ENCODE measurements around the gene HBB. TPM values are rescaled to one million over a fixed set of nuclear protein-coding genes. Genes with fewer than 3 reads are reported as not detected.

HBB gene
- total RNA-seq, 2 experiments from 2014 or later: not detected

DNA sequence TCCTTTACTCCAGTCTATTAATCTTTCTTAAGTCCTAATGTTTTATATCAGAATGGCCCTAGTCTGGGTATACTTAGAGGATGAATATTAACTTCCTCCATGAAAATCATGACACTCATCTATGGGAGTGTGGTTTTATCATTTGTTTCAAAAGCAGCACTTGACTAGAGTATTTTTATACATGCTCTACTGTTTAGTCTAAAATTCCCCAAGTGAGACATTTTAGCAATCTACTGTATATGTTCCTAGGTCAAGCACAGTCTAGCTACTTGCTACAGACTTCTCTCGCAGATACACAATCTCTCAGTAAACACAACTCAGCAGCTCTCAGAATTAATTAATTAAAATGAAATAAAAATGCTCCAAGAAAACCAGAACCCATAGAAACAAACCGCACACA, 2.9 kb upstream of the HBB start:
- Mint-ChIP-seq H3K4me1 (peaks cover 4% of the 10 kb centered on the region), H3K27me3 (peaks cover 1% of the 10 kb centered on the region), H3K36me3 (ENCODE audit: low read depth) (no peaks in the 10 kb centered on the region), H3K9me3 (no peaks in the 10 kb centered on the region), H3K27ac (no peak overlapping the region), H3K4me3 (no peak overlapping the region)
- ChIA-PET CTCF (interaction anchor here (0.9 kb wide), 1 partner anchor 11 kb away, joined by 3 read pairs; no protein-coding TSS in a partner anchor), POLR2A (no interaction called here)
- no peak for DNase-seq

DNA sequence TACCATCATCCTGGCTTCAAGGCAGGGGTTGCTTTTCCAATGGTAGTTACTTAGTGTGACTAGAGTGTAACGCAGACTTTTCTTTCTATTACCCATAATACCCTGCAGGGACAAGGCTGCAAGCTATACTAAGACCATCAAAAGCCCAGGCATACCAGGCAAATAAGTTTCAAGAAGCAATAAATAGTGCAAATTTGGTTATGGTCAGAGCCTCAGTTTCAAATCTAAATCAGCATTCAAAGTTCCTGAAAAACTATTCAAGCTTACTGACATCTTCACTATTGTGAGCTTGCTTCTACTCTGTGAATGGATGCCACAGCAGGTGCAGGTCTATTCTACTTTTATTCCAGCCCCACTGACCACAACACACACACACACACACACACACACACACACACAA, 2.5 kb upstream of the HBB start:
- Mint-ChIP-seq H3K27me3 (peaks cover 1% of the 10 kb centered on the region), H3K27ac (no peak overlapping the region), H3K4me3 (no peak overlapping the region), H3K4me1 (peaks cover under 1% of the 10 kb centered on the region), H3K9me3 (no peaks in the 10 kb centered on the region), H3K36me3 (ENCODE audit: low read depth) (no peaks in the 10 kb centered on the region)
- ChIA-PET POLR2A (no interaction called here), CTCF (interaction anchor here (0.9 kb wide), 1 partner anchor 12 kb away, joined by 3 read pairs; no protein-coding TSS in a partner anchor)
- DNase-seq: no peak

DNA sequence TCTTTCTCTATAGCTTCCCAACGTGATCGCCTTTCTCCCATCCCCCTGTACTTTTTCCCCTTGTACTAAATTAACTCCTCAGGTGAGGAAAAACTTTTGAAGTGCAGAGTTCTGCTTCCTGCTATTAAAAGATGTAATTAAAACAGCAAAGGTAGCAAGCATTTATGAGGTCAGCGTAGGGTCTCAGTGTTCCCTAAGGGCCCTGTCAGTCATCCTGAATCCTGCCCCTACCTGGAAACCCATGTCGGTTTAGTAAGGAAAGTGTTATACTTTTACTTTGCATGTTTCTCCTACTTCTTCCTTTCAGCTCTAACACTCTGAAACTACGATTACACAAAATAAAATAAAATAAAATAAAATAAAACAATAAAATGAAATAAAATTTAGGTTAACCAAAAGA, 1.3 kb upstream of the HBB start:
- H3K36me3 Mint-ChIP-seq (ENCODE audit: low read depth): no peaks in the 10 kb centered on the region
- peaks cover 1% of the 10 kb centered on the region for H3K27me3 Mint-ChIP-seq
- POLR2A ChIA-PET: no interaction called here
- no peaks in the 10 kb centered on the region for H3K4me1 Mint-ChIP-seq
- DNase-seq: no peak
- no peak overlapping the region for H3K27ac Mint-ChIP-seq
- no peaks in the 10 kb centered on the region for H3K9me3 Mint-ChIP-seq
- CTCF ChIA-PET: no interaction called here
- no peak overlapping the region for H3K4me3 Mint-ChIP-seq

DNA sequence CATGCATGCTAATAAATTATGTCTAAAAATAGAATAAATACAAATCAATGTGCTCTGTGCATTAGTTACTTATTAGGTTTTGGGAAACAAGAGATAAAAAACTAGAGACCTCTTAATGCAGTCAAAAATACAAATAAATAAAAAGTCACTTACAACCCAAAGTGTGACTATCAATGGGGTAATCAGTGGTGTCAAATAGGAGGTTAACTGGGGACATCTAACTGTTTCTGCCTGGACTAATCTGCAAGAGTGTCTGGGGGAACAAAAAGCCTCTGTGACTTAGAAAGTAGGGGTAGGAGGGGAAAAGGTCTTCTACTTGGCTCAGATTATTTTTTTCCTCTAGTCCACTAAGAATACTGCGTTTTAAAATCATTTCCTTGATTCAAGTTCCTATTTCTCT, 810 bp upstream of the HBB start:
- no peak overlapping the region for H3K27ac Mint-ChIP-seq
- CTCF ChIA-PET: no interaction called here
- no peak for DNase-seq
- POLR2A ChIA-PET: no interaction called here
- H3K4me3 Mint-ChIP-seq: no peak overlapping the region
- H3K4me1 Mint-ChIP-seq: no peaks in the 10 kb centered on the region
- peaks cover 1% of the 10 kb centered on the region for H3K27me3 Mint-ChIP-seq
- no peaks in the 10 kb centered on the region for H3K36me3 Mint-ChIP-seq (ENCODE audit: low read depth)
- H3K9me3 Mint-ChIP-seq: no peaks in the 10 kb centered on the region

DNA sequence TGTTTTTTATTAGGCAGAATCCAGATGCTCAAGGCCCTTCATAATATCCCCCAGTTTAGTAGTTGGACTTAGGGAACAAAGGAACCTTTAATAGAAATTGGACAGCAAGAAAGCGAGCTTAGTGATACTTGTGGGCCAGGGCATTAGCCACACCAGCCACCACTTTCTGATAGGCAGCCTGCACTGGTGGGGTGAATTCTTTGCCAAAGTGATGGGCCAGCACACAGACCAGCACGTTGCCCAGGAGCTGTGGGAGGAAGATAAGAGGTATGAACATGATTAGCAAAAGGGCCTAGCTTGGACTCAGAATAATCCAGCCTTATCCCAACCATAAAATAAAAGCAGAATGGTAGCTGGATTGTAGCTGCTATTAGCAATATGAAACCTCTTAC, 1.4 kb downstream of the HBB start:
- Mint-ChIP-seq H3K9me3 (no peaks in the 10 kb centered on the region), H3K36me3 (ENCODE audit: low read depth) (no peaks in the 10 kb centered on the region), H3K27ac (no peak overlapping the region), H3K4me3 (no peak overlapping the region), H3K4me1 (no peaks in the 10 kb centered on the region), H3K27me3 (no peaks in the 10 kb centered on the region)
- POLR2A ChIA-PET: no interaction called here
- DNase-seq: no peak
- CTCF ChIA-PET: no interaction called here

DNA sequence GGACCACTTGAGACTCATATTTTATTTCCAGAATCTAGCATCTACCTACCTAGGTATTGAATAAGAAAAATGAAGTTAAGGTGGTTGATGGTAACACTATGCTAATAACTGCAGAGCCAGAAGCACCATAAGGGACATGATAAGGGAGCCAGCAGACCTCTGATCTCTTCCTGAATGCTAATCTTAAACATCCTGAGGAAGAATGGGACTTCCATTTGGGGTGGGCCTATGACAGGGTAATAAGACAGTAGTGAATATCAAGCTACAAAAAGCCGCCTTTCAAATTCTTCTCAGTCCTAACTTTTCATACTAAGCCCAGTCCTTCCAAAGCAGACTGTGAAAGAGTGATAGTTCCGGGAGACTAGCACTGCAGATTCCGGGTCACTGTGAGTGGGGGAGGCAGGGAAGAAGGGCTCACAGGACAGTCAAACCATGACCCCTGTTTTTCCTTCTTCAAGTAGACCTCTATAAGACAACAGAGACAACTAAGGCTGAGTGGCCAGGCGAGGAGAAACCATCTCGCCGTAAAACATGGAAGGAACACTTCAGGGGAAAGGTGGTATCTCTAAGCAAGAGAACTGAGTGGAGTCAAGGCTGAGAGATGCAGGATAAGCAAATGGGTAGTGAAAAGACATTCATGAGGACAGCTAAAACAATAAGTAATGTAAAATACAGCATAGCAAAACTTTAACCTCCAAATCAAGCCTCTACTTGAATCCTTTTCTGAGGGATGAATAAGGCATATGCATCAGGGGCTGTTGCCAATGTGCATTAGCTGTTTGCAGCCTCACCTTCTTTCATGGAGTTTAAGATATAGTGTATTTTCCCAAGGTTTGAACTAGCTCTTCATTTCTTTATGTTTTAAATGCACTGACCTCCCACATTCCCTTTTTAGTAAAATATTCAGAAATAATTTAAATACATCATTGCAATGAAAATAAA, 2.1 kb downstream of the HBB start:
- CTCF ChIA-PET: no interaction called here

DNA sequence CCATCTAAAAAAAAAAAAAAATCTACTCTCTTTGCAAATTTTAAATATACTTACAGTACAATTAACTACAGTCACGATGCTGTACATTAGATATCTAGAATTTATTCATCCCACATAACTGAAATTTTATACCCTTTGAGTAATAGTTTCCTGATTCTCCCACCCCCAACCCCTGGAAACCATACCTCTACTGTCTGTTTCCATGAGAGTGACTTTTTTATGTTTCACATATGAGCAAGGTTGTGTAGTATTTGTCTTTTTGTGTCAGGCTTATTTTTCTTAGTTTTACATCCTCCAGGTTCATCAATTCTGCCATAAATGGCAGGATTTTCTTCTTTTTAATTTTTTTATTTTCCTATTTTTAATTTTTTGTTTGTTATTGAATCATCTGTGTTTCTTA, 3.2 kb downstream of the HBB start:
- no peak overlapping the region for H3K4me3 Mint-ChIP-seq
- H3K9me3 Mint-ChIP-seq: peaks cover 2% of the 10 kb centered on the region
- POLR2A ChIA-PET: no interaction called here
- no peaks in the 10 kb centered on the region for H3K27me3 Mint-ChIP-seq
- H3K4me1 Mint-ChIP-seq: no peaks in the 10 kb centered on the region
- H3K36me3 Mint-ChIP-seq (ENCODE audit: low read depth): no peaks in the 10 kb centered on the region
- H3K27ac Mint-ChIP-seq: no peak overlapping the region
- CTCF ChIA-PET: no interaction called here
- no peak for DNase-seq

More for the DNA sequence above, 2.1 kb downstream of the HBB start:
- Mint-ChIP-seq H3K4me3 (no peak overlapping the region), H3K36me3 (ENCODE audit: low read depth) (no peaks in the 10 kb centered on the region), H3K4me1 (no peaks in the 10 kb centered on the region), H3K27me3 (no peaks in the 10 kb centered on the region), H3K9me3 (no peaks in the 10 kb centered on the region), H3K27ac (no peak overlapping the region)
- no peak for DNase-seq
- POLR2A ChIA-PET: no interaction called here

DNA sequence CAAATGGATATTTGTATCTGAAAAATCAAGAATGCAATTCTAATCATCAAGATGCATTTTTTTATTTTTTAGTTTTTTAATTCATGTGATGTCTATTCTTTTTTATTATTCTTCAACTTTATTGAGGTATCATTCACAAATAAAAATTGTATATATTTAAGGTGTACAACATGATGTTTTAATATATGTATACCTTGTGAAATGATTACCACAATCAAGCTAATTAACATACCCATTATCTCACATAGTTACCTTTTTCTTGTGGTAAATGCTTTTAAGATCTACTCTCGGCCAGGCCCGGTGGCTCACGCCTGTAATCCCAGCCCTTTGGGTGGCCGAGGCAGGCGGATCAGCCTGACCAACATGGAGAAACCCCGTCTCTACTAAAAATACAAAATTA, 3.7 kb downstream of the HBB start:
- ChIA-PET CTCF (no interaction called here), POLR2A (no interaction called here)
- Mint-ChIP-seq H3K27ac (no peak overlapping the region), H3K27me3 (no peaks in the 10 kb centered on the region), H3K36me3 (ENCODE audit: low read depth) (no peaks in the 10 kb centered on the region), H3K4me1 (no peaks in the 10 kb centered on the region), H3K4me3 (no peak overlapping the region), H3K9me3 (peaks cover 2% of the 10 kb centered on the region)
- DNase-seq: no peak

DNA sequence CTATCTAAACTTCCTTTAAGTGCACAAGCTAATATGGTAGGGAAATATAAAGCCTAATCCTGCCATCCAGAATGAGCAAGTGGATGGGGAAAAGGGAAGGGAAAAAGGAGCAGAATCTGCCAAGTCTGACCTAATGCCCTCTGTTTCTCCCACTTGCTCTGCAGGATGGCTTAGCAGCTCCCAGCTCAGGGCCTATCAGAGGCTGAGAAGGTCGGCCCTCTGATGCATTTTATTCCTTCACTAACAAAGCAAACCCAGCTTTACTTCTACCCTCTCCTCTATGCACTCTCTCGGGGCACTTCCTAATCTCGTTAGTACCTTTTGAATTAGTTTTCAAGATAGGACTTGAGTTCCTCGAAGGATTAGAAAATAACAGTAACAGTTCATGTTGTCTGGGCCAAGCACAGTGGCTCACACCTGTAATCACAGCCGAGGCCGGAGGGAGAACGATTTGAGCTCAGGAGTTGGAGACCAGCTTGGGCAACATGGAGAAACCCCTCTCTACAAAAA, 16.4 kb downstream of the HBB start:
- Mint-ChIP-seq H3K36me3 (ENCODE audit: low read depth) (no peaks in the 10 kb centered on the region), H3K27me3 (peaks cover 2% of the 10 kb centered on the region), H3K4me3 (no peak overlapping the region), H3K4me1 (no peaks in the 10 kb centered on the region), H3K27ac (no peak overlapping the region), H3K9me3 (no peaks in the 10 kb centered on the region)
- CTCF ChIA-PET: no interaction called here
- POLR2A ChIA-PET: no interaction called here
- no peak for DNase-seq

DNA sequence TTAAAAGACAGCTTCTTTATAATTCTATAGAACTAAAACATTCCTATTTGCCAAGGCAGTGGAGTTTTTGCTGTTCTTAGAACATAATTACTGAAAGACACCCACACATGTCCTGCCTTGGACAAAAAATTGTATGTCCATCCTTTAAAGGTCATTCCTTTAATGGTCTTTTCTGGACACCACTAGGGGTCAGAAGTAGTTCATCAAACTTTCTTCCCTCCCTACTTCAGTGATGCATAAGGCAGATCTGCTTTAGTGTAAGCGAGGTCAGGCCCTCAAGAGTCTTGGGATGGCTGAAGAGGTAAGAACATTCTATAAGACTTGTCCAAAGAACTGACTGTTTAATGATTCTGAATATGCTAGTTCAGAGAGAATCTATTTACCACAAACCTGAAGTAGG, 22.1 kb downstream of the HBB start:
- H3K27me3 Mint-ChIP-seq: no peaks in the 10 kb centered on the region
- no peaks in the 10 kb centered on the region for H3K36me3 Mint-ChIP-seq (ENCODE audit: low read depth)
- H3K4me1 Mint-ChIP-seq: no peaks in the 10 kb centered on the region
- ChIA-PET POLR2A (no interaction called here), CTCF (no interaction called here)
- H3K27ac Mint-ChIP-seq: no peak overlapping the region
- no peak for DNase-seq
- no peaks in the 10 kb centered on the region for H3K9me3 Mint-ChIP-seq
- no peak overlapping the region for H3K4me3 Mint-ChIP-seq

DNA sequence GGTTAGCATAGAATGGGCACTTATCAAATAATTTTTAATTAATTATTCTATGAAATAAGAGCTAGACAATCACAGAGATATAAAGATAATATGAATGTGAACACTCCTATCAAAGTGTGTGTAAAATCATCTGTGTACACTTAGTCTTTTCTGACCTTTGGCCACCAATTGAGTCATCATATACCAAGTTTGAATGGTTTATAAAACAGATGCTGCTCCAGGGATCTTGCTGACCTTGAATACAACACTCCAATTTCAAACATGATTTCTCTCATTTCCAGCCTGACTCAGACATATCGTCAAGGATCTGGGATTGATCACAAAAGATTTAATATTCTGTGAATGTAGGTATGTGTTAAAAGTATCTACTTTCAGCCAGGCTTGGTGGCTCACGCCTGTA, 23.5 kb downstream of the HBB start:
- DNase-seq: no peak
- no peaks in the 10 kb centered on the region for H3K9me3 Mint-ChIP-seq
- ChIA-PET CTCF (no interaction called here), POLR2A (no interaction called here)
- H3K4me3 Mint-ChIP-seq: no peak overlapping the region
- no peak overlapping the region for H3K27ac Mint-ChIP-seq
- H3K27me3 Mint-ChIP-seq: no peaks in the 10 kb centered on the region
- H3K36me3 Mint-ChIP-seq (ENCODE audit: low read depth): no peaks in the 10 kb centered on the region
- no peaks in the 10 kb centered on the region for H3K4me1 Mint-ChIP-seq

DNA sequence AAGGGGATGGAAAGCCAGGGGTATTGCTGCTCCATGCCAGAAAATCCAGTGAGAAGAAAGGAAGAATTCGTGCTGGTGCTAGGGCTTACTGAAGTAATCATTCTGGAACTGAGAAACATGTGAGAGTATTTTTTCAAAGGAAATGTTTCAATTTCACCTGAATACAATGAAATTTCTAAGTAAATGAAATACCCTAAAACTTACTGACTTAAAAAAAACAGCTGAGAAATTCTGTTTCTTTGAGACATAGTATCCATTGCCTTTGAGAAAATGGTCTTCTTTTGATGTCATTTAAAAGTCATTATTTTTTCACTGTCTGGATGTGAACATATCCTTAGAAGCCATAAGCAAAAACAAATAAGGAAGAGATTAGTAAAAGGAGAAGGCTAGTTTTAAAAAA, 26.3 kb downstream of the HBB start, which contains the start of gene OR51V1:
Gene OR51V1 (minus strand): TSS at position 101 of the 400 bp plus-strand sequence. CDS start 0 bp downstream, at position 101.
- H3K36me3 Mint-ChIP-seq (ENCODE audit: low read depth): no peaks in the 10 kb centered on the region
- H3K27me3 Mint-ChIP-seq: no peaks in the 10 kb centered on the region
- ChIA-PET CTCF (no interaction called here), POLR2A (no interaction called here)
- no peak within 1 kb of the TSS for H3K4me3 Mint-ChIP-seq
- no peaks in the 10 kb centered on the region for H3K9me3 Mint-ChIP-seq
- H3K27ac Mint-ChIP-seq: no peak within 1 kb of the TSS
- DNase-seq: no peak
- H3K4me1 Mint-ChIP-seq: no peaks in the 10 kb centered on the region

DNA sequence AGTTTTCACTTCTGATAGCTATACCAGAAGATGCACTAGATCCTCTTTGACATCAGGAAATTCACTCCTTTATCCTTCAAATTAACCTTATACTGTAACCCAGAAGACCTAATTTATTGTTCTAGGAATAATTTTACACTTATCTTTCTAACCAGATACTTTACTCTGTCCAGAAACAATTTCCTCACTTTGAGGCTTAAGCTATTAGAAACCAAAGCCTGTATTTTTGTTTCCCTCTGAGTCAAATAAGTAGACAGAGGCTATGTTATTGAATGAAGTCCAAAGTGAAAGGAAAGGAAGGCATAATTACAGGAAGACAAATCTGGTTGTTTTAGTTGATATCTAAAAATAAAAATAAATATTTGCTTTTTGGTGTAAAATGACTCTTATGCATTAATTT, 28.6 kb downstream of the HBB start:
- DNase-seq: no peak
- H3K4me3 Mint-ChIP-seq: no peak overlapping the region
- no peaks in the 10 kb centered on the region for H3K4me1 Mint-ChIP-seq
- POLR2A ChIA-PET: no interaction called here
- H3K9me3 Mint-ChIP-seq: no peaks in the 10 kb centered on the region
- H3K36me3 Mint-ChIP-seq (ENCODE audit: low read depth): no peaks in the 10 kb centered on the region
- no peak overlapping the region for H3K27ac Mint-ChIP-seq
- CTCF ChIA-PET: interaction anchor here (0.6 kb wide), 1 partner anchor 166 kb away, joined by 4 read pairs; no protein-coding TSS in a partner anchor
- H3K27me3 Mint-ChIP-seq: no peaks in the 10 kb centered on the region

DNA sequence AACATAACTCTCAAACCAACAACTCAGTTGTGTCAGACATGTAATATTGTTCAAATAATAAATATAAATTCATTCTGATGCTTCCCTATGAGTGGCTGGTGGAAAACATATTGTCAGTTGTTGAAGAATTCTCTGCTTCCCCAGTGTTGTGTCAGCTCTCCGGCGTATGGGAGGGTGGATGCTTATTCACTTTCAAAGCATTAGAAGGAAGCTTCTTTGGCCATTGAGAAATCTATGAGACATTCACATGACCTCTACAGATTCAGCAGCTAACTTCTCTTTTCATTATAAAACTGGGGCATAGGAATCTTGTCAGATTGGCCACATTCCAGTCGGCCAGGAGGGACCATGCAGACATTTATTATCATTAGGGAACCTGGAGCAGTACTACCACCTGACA, 29.3 kb downstream of the HBB start:
- POLR2A ChIA-PET: no interaction called here
- CTCF ChIA-PET: interaction anchor here (0.6 kb wide), 1 partner anchor 165 kb away, joined by 4 read pairs; no protein-coding TSS in a partner anchor

More for the DNA sequence above, 29.3 kb downstream of the HBB start:
- Mint-ChIP-seq H3K4me1 (no peaks in the 10 kb centered on the region), H3K36me3 (ENCODE audit: low read depth) (no peaks in the 10 kb centered on the region), H3K4me3 (no peak overlapping the region), H3K27ac (no peak overlapping the region), H3K27me3 (no peaks in the 10 kb centered on the region), H3K9me3 (no peaks in the 10 kb centered on the region)
- DNase-seq: no peak
